K562 (cell line): Measurements from ENCODE around the gene GCH1. TPM values are rescaled to one million over a fixed set of nuclear protein-coding genes. Genes with fewer than 3 reads are reported as not detected.

ENCODE experiments used
- ATAC-seq: fragments of 200-7000 bp; cut with Tn5 transposase; 3 replicates; pipeline ENCODE4 v1.9.1; 2020; ENCODE audit warnings: moderate library complexity
- BruUV-seq: library from RNA; stranded (reverse); fragments of 400-500 nt; replicated peaks from 2 replicates; lab custom pipeline; 2021; lab: Mats Ljungman, UMichigan
- CTCF ChIA-PET: fragments of 300-600 bp; formaldehyde crosslinking; extraction: SDS; loops from one replicate; lab custom pipeline; 2021; ENCODE audit warnings: low intra/inter-chr PET ratio; lab: Yijun Ruan, JAX
- POLR2A ChIA-PET: fragments of 300-600, 350-650 bp; sonication (Branson Sonifier 250); formaldehyde crosslinking; extraction: SDS; loops from one replicate; lab custom pipeline; 2021; ENCODE audit warnings: antibody characterized with exemption, inconsistent platforms; lab: Yijun Ruan, JAX
- DNase-seq, 4 experiments: peaks; one replicate each; pipeline versions ENCODE4 v3.0.0 to v3.0.0-alpha.2; 2011 to 2018; ENCODE audit warnings: low spot score in 3 of 4, mixed read lengths in 3 of 4; ENCODE audit errors: extremely low read depth in 1 of 4
- FAIRE-seq: peaks from 2 replicates; lab custom pipeline; 2011; peaks lifted over from hg19 to GRCh38; lab: Jason Lieb, UNC
- H2AFZ ChIP-seq: 2 replicates; pipeline ENCODE4 v1.6.0; 2011; ENCODE audit warnings: low read depth, low read length, control low read depth, inconsistent platforms
- H3K27ac ChIP-seq: fragments of 200-600 bp; 3 replicates; pipeline ENCODE4 v1.8.0; 2011; ENCODE audit warnings: low read depth, mild to moderate bottlenecking, control low read depth, inconsistent platforms, low read length, moderate library complexity, mixed read lengths; ENCODE audit errors: extremely low read depth
- H3K27me3 ChIP-seq, 2 experiments: fragments of 300-600 bp in 1 of 2; 2 replicates in 1 of 2; 3 replicates in 1 of 2; pipeline versions ENCODE4 v1.6.0 to v1.8.0; 2011; ENCODE audit warnings: inconsistent platforms in 2 of 2, low read length in 2 of 2, mild to moderate bottlenecking in 1 of 2, mixed read lengths in 1 of 2, moderate library complexity in 1 of 2; ENCODE audit not compliant: control insufficient read depth in 2 of 2, insufficient read depth in 2 of 2
- H3K36me3 ChIP-seq: fragments of 300-600 bp; 3 replicates; pipeline ENCODE4 v1.8.0; 2011; ENCODE audit warnings: mild to moderate bottlenecking, low read length, inconsistent platforms; ENCODE audit not compliant: control insufficient read depth, insufficient read depth
- H3K4me1 ChIP-seq, 2 experiments: fragments of 200-600 bp in 1 of 2; replicated peaks in 1 of 2; 2 replicates in 1 of 2; 3 replicates in 1 of 2; pipeline versions ENCODE4 v1.5.1 to v1.8.0; 2011; ENCODE audit warnings: inconsistent platforms in 2 of 2, low read length in 2 of 2, mild to moderate bottlenecking in 1 of 2, mixed read lengths in 1 of 2, moderate library complexity in 1 of 2; ENCODE audit not compliant: control insufficient read depth in 2 of 2, insufficient read depth in 2 of 2
- H3K4me2 ChIP-seq: 2 replicates; pipeline ENCODE4 v1.6.1; 2011; ENCODE audit warnings: low read length, control low read depth, inconsistent platforms, mixed read lengths; ENCODE audit not compliant: insufficient read depth
- H3K4me3 ChIP-seq: fragments of 200-600 bp; sonication (generic), shearing (Covaris generic); 2 replicates; pipeline ENCODE4 v1.5.1; 2016; ENCODE audit warnings: control low read depth, inconsistent platforms
- H3K79me2 ChIP-seq: fragments of 200-600 bp; 3 replicates; pipeline ENCODE4 v1.8.0; 2011; ENCODE audit warnings: low read length, inconsistent platforms; ENCODE audit not compliant: control insufficient read depth, insufficient read depth
- H3K9ac ChIP-seq, 2 experiments: 2 replicates each; pipeline versions ENCODE4 v1.6.0 to v1.6.1; 2011; ENCODE audit warnings: low read depth in 2 of 2, low read length in 2 of 2, control low read depth in 1 of 2, inconsistent platforms in 1 of 2, mild to moderate bottlenecking in 1 of 2, mixed read lengths in 1 of 2; ENCODE audit not compliant: insufficient read depth in 1 of 2
- H3K9me1 ChIP-seq: one replicate; pipeline ENCODE4 v1.6.0; 2011; ENCODE audit warnings: inconsistent platforms, mild to moderate bottlenecking, low read length, moderate library complexity; ENCODE audit not compliant: control insufficient read depth, insufficient read depth
- H3K9me3 ChIP-seq: replicated peaks from 2 replicates; pipeline ENCODE4 v1.5.1; 2011; ENCODE audit warnings: low read depth, low read length, inconsistent platforms; ENCODE audit not compliant: control insufficient read depth, insufficient read depth
- H4K20me1 ChIP-seq: replicated peaks from 2 replicates; pipeline ENCODE4 v1.6.1; 2011; ENCODE audit warnings: low read length, inconsistent platforms, mixed read lengths; ENCODE audit not compliant: control insufficient read depth, insufficient read depth
- FOXJ3 ChIP-seq: sonication (generic); formaldehyde crosslinking; IDR thresholded peaks from 2 replicates; pipeline ENCODE4 v1.4.0; 2020; ENCODE audit warnings: mild to moderate bottlenecking, missing genetic modification reagents
- ILK ChIP-seq: fragments of 450-650 bp; IDR thresholded peaks from 2 replicates; pipeline ENCODE4 v1.6.1; 2016; ENCODE audit warnings: missing genetic modification characterization, low read depth, mild to moderate bottlenecking, missing compliant biosample characterization, moderate library complexity, borderline replicate concordance
- KAT7 ChIP-seq: sonication (generic); formaldehyde crosslinking; IDR thresholded peaks from 2 replicates; pipeline ENCODE4 v1.8.0; 2022; ENCODE audit warnings: missing genetic modification reagents, mild to moderate bottlenecking, borderline replicate concordance
- KLF16 ChIP-seq: IDR thresholded peaks from 2 replicates; pipeline ENCODE4 v1.6.1; 2016; ENCODE audit warnings: antibody characterized with exemption
- MAFG ChIP-seq: fragments of 450-650 bp; conservative IDR thresholded peaks from 2 replicates; pipeline ENCODE4 v1.6.1; 2016; ENCODE audit warnings: missing genetic modification characterization, missing compliant biosample characterization
- NELFE ChIP-seq: IDR thresholded peaks from 2 replicates; pipeline ENCODE4 v1.6.1; 2011; ENCODE audit warnings: mild to moderate bottlenecking; ENCODE audit not compliant: insufficient read depth, insufficient read length
- NFE2 ChIP-seq: IDR thresholded peaks from 2 replicates; pipeline ENCODE4 v1.6.1; 2014; ENCODE audit warnings: antibody characterized with exemption, low read depth
- TAL1 ChIP-seq: fragments of 450-650 bp; IDR thresholded peaks from 2 replicates; pipeline ENCODE4 v1.6.1; 2016; ENCODE audit warnings: mild to moderate bottlenecking
- ZNF134 ChIP-seq: fragments of 250-450 bp; sonication (Bioruptor Pico); conservative IDR thresholded peaks from 2 replicates; pipeline ENCODE4 v1.4.0; 2020
- ZNF174 ChIP-seq: fragments of 250-450 bp; sonication (Bioruptor Pico); IDR thresholded peaks from 2 replicates; pipeline ENCODE4 v1.4.0; 2020; ENCODE audit warnings: mild to moderate bottlenecking
- ZNF316 ChIP-seq: fragments of 450-650 bp; IDR thresholded peaks from 2 replicates; pipeline ENCODE4 v1.6.1; 2016
- WGBS: fragments of 100-300 bp; shearing (Covaris generic); methylation state at CpG from one replicate; pipeline ENCODE4 v1.1.6; 2016; ENCODE audit warnings: low coverage, mixed read lengths; ENCODE audit not compliant: insufficient coverage; ENCODE audit errors: missing lambda C conversion rate; 5-methylcytosine and 5-hydroxymethylcytosine counted together
- in situ Hi-C: fragments of 300-500 bp; cut with MboI; formaldehyde crosslinking; loops from 4 replicates; pipeline ENCODE4 v1.15.0; 2018; ENCODE audit warnings: inconsistent platforms, mixed read lengths
- intact Hi-C: fragments of 100-400 bp; cut with micrococcal nuclease; formaldehyde crosslinking; loops from 2 replicates; pipeline ENCODE4 v1.14.2; 2022
- polyA plus RNA-seq, 8 experiments: library from polyadenylated mRNA; depleted of rRNA in 4 of 8; stranded (reverse) in 5 of 8; unstranded in 3 of 8; fragments of >200 nt; fragmentation: Nextera tagmentation in 2 of 8; fragmentation: Illumina TruSeq in 1 of 8; extraction: Ambion mirVana in 2 of 8; extraction: Trizol in 1 of 8; gene quantifications; 2 replicates each; pipeline versions ENCODE4 v1.2.1 to v1.2.3, GENCODE V29; 2011 to 2014; ENCODE audit warnings: inconsistent platforms in 1 of 8, missing spikeins in 1 of 8
- total RNA-seq, 7 experiments: library from RNA; depleted of rRNA in 6 of 7; stranded (reverse); fragments of >200 nt in 6 of 7; fragmentation: Illumina TruSeq in 2 of 7; extraction: Trizol in 2 of 7; gene quantifications; 2 replicates each; pipeline versions ENCODE4 v1.2.1 to v1.2.3, GENCODE V29; 2011 to 2021; ENCODE audit warnings: low replicate concordance in 1 of 7
- TF ChIP-seq, protein P1 (sequence below), 3 experiments: IDR thresholded peaks in 2 of 3; conservative IDR thresholded peaks in 1 of 3; 2 replicates each; pipeline ENCODE4 v1.5.1; 2011 to 2012; ENCODE audit warnings: low read length in 3 of 3, mild to moderate bottlenecking in 3 of 3, control low read depth in 2 of 3, improper control_type of control experiment in 1 of 3, inconsistent platforms in 1 of 3, low read depth in 1 of 3, mixed read lengths in 1 of 3, moderate library complexity in 1 of 3; ENCODE audit not compliant: insufficient read depth in 2 of 3
- TF ChIP-seq, protein P2 (sequence below), 2 experiments: fragments of 450-650 bp in 1 of 2; sonication (generic) in 1 of 2; formaldehyde crosslinking; conservative IDR thresholded peaks; 2 replicates each; pipeline versions ENCODE4 v1.4.0 to v1.8.1; 2020 to 2022; ENCODE audit warnings: mild to moderate bottlenecking in 1 of 2, missing genetic modification reagents in 1 of 2
- TF ChIP-seq, protein P3 (sequence below): IDR thresholded peaks from 2 replicates; pipeline ENCODE4 v1.6.1; 2012; ENCODE audit warnings: low read depth, low read length, improper control_type of control experiment, borderline replicate concordance
- TF ChIP-seq, protein P4 (sequence below): fragments of 250-450 bp; sonication (Bioruptor Pico); IDR thresholded peaks from 2 replicates; pipeline ENCODE4 v1.8.0; 2022; ENCODE audit warnings: moderate library complexity, mild to moderate bottlenecking, inconsistent platforms

GCH1 gene
- total and polyA plus RNA-seq, 9 of the 15 experiments (the other 6 are each of a cell fraction or from before 2014, with no cell fraction given), result 3.9 to 13.1 (median 6.5) TPM

DNA sequence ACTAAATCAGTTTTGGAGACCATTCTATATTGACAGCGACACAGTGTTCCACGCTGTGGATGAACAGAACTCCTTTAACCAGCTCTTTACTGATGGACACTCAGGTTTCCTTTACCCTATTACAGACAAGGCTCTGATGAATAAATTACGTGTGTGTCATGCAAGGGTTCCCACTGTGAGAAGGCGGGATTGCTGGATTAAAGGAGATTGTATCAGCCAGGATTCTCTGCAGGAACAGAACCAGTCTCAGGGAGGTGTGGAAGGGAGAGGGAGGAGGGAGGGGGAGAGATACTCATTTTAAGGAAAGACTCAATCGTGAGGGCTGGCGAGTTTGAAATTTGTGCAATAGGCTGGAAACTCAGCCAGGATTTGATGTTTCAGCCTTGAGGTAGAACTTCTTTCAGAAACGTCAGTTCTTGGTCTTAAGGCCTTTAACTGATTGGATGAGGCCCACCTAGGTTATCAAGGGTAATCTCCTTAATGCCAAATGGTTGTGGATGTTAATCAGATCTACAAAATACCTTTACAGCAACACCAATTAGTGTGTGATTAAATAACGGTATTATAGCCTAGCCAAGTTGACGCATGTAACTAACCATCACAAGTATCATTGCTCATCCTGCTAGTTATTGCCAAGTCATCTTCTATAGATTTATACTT, 104.0 kb downstream of the GCH1 start:
- Histone ChIP-seq H4K20me1 (no peaks in the 10 kb centered on the region), H3K4me3 (no peak overlapping the region), H3K9me3 (0 out of 2 replicates have a peak, but pooled peaks cover 2% of the 10 kb centered on the region), H2AFZ (no peak overlapping the region), H3K27ac (no peak overlapping the region), H3K4me1 (no peaks in the 10 kb centered on the region), H3K79me2 (no peaks in the 10 kb centered on the region), H3K9ac (no peak overlapping the region), H3K27me3 (peaks cover 0 to 8% of the 10 kb centered on the region in 2 experiments; a peak in 1 of 5 replicates), H3K36me3 (no peaks in the 10 kb centered on the region), H3K4me2 (no peak overlapping the region), H3K9me1 (no peaks in the 10 kb centered on the region)
- in situ Hi-C loops, result loop anchor here (25.0 kb wide), 1 partner anchor 1261 kb away; no protein-coding TSS in a partner anchor
- POLR2A ChIA-PET, result interaction anchor here (0.6 kb wide), 1 partner anchor 387 kb away, joined by 3 read pairs; no protein-coding TSS in a partner anchor
- no peak for FAIRE-seq
- BruUV-seq, result no TSS peak
- ATAC-seq, result no peak
- intact Hi-C loops, result no loop called here
- CTCF ChIA-PET, result no interaction called here
- no peak for DNase-seq
- TF ChIP-seq KLF16, result no peak
- no peak for TF ChIP-seq ILK (tag)
- TF ChIP-seq, protein P1, sequence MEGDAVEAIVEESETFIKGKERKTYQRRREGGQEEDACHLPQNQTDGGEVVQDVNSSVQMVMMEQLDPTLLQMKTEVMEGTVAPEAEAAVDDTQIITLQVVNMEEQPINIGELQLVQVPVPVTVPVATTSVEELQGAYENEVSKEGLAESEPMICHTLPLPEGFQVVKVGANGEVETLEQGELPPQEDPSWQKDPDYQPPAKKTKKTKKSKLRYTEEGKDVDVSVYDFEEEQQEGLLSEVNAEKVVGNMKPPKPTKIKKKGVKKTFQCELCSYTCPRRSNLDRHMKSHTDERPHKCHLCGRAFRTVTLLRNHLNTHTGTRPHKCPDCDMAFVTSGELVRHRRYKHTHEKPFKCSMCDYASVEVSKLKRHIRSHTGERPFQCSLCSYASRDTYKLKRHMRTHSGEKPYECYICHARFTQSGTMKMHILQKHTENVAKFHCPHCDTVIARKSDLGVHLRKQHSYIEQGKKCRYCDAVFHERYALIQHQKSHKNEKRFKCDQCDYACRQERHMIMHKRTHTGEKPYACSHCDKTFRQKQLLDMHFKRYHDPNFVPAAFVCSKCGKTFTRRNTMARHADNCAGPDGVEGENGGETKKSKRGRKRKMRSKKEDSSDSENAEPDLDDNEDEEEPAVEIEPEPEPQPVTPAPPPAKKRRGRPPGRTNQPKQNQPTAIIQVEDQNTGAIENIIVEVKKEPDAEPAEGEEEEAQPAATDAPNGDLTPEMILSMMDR (IDR thresholded peaks at IDR 0.05 in 2 of 3, conservative IDR thresholded peaks at IDR 0.05 in 1 of 3; ENCODE audit: insufficient read depth in 2 of 3, low read depth in 1 of 3, low read length in 3 of 3), result no peak
- 0 out of 2 replicates have a peak, but pooled peaks have one; percentile 29 for TF ChIP-seq ZNF134 (CRISPR knock-in tag)
- TF ChIP-seq, protein P2, sequence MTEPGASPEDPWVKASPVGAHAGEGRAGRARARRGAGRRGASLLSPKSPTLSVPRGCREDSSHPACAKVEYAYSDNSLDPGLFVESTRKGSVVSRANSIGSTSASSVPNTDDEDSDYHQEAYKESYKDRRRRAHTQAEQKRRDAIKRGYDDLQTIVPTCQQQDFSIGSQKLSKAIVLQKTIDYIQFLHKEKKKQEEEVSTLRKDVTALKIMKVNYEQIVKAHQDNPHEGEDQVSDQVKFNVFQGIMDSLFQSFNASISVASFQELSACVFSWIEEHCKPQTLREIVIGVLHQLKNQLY (CRISPR knock-in tag; conservative IDR thresholded peaks at IDR 0.05), result no peak
- peak; percentile 57 for TF ChIP-seq MAFG
- TF ChIP-seq TAL1, result no peak
- no peak for TF ChIP-seq NELFE
- no peak for TF ChIP-seq ZNF174
- peak; percentile 46; the same call in 1 of the 2 replicates for TF ChIP-seq NFE2
- no peak for TF ChIP-seq FOXJ3 (CRISPR knock-in tag)
- TF ChIP-seq, protein P3, sequence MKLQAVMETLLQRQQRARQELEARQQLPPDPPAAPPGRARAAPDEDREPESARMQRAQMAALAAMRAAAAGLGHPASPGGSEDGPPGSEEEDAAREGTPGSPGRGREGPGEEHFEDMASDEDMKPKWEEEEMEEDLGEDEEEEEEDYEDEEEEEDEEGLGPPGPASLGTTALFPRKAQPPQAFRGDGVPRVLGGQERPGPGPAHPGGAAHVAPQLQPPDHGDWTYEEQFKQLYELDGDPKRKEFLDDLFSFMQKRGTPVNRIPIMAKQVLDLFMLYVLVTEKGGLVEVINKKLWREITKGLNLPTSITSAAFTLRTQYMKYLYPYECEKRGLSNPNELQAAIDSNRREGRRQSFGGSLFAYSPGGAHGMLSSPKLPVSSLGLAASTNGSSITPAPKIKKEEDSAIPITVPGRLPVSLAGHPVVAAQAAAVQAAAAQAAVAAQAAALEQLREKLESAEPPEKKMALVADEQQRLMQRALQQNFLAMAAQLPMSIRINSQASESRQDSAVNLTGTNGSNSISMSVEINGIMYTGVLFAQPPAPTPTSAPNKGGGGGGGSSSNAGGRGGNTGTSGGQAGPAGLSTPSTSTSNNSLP, result no peak
- TF ChIP-seq KAT7 (CRISPR knock-in tag), result no peak
- TF ChIP-seq ZNF316, result peak; percentile 35
- TF ChIP-seq, protein P4, sequence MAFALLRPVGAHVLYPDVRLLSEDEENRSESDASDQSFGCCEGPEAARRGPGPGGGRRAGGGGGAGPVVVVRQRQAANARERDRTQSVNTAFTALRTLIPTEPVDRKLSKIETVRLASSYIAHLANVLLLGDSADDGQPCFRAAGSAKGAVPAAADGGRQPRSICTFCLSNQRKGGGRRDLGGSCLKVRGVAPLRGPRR (CRISPR knock-in tag), result no peak
- 11% methylated on average over 9 of the region's 9 CpGs for WGBS
